Left hindlimb (tissue), 1 donor: Measurements from ENCODE around the gene PTTG1IP2.

Experiments used
- DNase-seq: peaks from one replicate; pipeline ENCODE4 v3.0.0-alpha.2; 2018

The PTTG1IP2 gene

GRCh38 chr7:90484706-90485105, 15.3 kb downstream of the PTTG1IP2 start:
- no peak for DNase-seq

- DNase-seq: no peak
These were observed 16.4 kb downstream of the PTTG1IP2 start for GRCh38 chr7:90485734-90486316.

- no peak for DNase-seq
These were observed 18.4 kb downstream of the PTTG1IP2 start for GRCh38 chr7:90487808-90488207.

- DNase-seq: no peak
These were observed 18.8 kb downstream of the PTTG1IP2 start for GRCh38 chr7:90488220-90488619.

GRCh38 chr7:90492250-90492649, 22.8 kb downstream of the PTTG1IP2 start:
- DNase-seq: no peak

GRCh38 chr7:90495241-90495640, 25.8 kb downstream of the PTTG1IP2 start:
- DNase-seq: no peak

- DNase-seq: no peak
These were observed 33.1 kb downstream of the PTTG1IP2 start for GRCh38 chr7:90502539-90502938.

GRCh38 chr7:90503367-90503766, 33.9 kb downstream of the PTTG1IP2 start:
- DNase-seq: no peak

- DNase-seq: no peak
These were observed 38.3 kb downstream of the PTTG1IP2 start for GRCh38 chr7:90507692-90508091.

- DNase-seq: no peak
These were observed 42.3 kb downstream of the PTTG1IP2 start for GRCh38 chr7:90511776-90512175.

GRCh38 chr7:90512821-90513254, 43.4 kb downstream of the PTTG1IP2 start:
- DNase-seq: no peak

- no peak for DNase-seq
These were observed 46.8 kb downstream of the PTTG1IP2 start for GRCh38 chr7:90516257-90516656.

GRCh38 chr7:90518630-90519029, 49.2 kb downstream of the PTTG1IP2 start:
- no peak for DNase-seq

- DNase-seq: no peak
These were observed 51.0 kb downstream of the PTTG1IP2 start for GRCh38 chr7:90520484-90520883.

GRCh38 chr7:90530263-90530662, 60.8 kb downstream of the PTTG1IP2 start:
- DNase-seq: no peak

GRCh38 chr7:90532231-90532929, 62.9 kb downstream of the PTTG1IP2 start:
- no peak for DNase-seq

GRCh38 chr7:90536449-90536848, 67.0 kb downstream of the PTTG1IP2 start:
- no peak for DNase-seq

- DNase-seq: no peak
These were observed 69.0 kb downstream of the PTTG1IP2 start for GRCh38 chr7:90538405-90538804.

GRCh38 chr7:90540406-90540805, 71.0 kb downstream of the PTTG1IP2 start:
- DNase-seq: no peak

- no peak for DNase-seq
These were observed 81.6 kb downstream of the PTTG1IP2 start for GRCh38 chr7:90551036-90551435.

GRCh38 chr7:90552521-90552920, 83.1 kb downstream of the PTTG1IP2 start:
- DNase-seq: no peak

GRCh38 chr7:90560730-90561129, 91.3 kb downstream of the PTTG1IP2 start:
- no peak for DNase-seq
